ENCODE data around the gene CWC27.

The CWC27 gene

DNA sequence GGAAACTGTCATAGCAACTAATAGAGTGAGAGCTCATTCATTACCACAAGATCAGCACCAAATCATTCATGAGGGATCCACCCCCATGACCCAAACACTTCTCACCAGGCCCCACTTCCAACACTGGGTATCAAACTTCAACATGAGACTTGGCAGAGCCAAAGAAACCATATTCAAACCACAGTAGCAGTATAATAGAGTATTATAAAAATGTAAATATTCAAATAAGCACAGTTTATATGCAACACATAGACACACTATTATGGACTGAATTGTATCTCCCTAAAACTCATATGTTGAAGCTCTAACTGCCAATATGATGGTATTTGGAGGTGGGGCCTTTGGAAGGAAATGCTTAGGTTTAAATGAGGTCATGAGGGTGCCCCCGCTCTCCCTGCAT, 240.5 kb downstream of the CWC27 start:
- no peak for DNase-seq

GRCh38 chr5:65010841-65011240, 242.1 kb downstream of the CWC27 start:
- DNase-seq: no peak

GRCh38 chr5:65012301-65012892, 243.7 kb downstream of the CWC27 start:
- no peak for DNase-seq

DNA sequence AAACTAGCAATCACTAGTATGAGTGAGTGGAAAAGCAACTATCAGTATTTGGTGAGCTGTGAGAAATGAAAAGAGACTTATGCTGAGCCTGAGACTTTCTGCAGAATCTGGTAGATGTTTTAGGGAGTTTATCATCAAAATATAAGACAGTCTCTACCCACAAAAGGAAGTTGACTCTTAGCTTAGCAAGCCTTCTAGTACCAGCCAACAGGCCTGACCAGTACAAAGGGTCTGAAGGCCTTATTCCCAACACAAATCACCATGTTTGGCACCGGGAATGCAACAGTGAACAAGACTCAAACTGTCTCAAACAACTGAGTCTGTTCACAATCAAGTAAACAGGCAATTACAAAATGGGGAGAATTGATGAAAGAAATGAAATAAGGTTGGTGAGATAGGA, 244.4 kb downstream of the CWC27 start:
- no peak for DNase-seq

- DNase-seq: no peak
Measured at GRCh38 chr5:65014769-65015168, 246.0 kb downstream of the CWC27 start.

DNA sequence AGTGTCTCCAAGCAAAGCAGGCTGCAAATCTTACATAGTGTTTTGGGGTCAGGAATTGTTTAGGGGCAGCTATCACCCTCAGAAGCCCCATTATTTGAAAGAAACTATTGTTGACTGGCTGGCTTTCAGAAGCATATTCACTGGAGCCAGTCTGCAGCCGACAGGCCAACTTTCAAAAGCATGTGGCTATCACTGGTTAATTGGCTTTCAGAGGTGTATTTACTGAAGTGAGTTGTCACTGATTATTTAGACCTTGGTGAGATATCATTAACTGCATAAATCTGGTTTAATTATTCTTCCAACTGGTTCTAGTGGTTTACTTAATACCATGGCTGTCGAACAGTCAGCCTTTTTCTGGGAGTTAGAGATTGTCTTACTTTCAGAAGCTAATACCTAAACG, 247.0 kb downstream of the CWC27 start:
- DNase-seq: no peak

DNA sequence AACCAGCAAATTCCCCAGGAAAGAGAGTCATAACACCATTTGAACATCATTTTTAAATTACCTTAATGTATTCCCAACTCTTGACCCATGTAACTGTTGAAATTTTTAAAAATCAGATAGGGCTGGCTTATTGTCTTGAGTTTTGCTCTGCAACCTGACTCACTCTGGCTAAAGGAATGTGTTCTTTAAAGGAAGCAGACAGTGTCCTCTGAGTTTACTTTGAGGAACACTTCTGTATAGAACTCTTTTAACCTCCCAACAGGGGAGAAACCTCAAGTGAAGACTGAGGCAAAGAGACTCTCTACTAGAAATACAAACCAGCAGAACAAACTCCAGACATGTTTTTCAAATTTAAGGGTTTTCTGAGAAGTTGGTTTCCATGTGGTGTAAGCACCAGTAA, 248.9 kb downstream of the CWC27 start:
- DNase-seq: no peak

DNA sequence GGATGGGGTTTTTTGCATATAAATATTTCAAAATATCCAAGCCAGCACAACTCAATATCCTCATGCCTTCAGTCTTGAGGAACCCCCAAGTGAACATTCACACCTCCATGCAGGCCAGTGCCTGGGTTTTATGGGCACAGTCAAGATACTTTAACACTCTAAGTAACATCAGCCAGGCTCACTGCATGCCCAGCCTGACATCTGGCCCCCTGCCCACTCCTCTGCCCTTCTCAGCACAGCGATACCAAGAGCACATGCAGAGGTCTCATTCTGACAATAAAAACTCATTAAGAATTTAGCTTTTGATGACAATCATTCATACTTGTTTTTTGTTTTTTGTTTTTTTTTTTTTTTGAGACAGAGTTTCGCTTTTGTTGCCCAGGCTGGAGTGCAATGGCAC, 250.0 kb downstream of the CWC27 start:
- no peak for DNase-seq

GRCh38 chr5:65020492-65020891, 251.8 kb downstream of the CWC27 start:
- DNase-seq: no peak

GRCh38 chr5:65021527-65022226, 252.9 kb downstream of the CWC27 start:
- peak in 1 of 2 donors; percentile 24 for DNase-seq

GRCh38 chr5:65022932-65023331, 254.2 kb downstream of the CWC27 start:
- DNase-seq: no peak

DNA sequence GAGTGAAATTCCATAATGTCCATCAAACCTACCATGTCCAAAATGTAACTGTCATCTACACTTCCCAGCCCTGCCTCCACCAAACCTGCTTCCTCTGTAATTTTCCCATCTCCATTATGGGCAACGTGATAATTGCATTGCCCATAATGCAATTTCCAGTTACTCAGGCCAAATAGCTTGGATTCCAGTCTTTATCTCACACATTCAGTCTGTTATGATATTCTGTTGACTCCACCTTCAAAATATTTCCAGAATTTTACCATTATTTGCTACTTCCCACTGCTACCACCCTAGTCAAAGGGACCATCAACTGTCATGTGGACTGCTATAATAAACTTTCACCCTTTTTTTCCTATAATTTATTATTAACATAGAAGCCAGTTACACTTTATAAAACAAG, 256.0 kb downstream of the CWC27 start:
- DNase-seq: no peak

GRCh38 chr5:65026816-65027548, 258.3 kb downstream of the CWC27 start:
- DNase-seq: no peak

GRCh38 chr5:65029178-65029577, 260.4 kb downstream of the CWC27 start:
- DNase-seq: no peak

- no peak for DNase-seq
Measured at GRCh38 chr5:65030056-65030455, 261.3 kb downstream of the CWC27 start.

DNA sequence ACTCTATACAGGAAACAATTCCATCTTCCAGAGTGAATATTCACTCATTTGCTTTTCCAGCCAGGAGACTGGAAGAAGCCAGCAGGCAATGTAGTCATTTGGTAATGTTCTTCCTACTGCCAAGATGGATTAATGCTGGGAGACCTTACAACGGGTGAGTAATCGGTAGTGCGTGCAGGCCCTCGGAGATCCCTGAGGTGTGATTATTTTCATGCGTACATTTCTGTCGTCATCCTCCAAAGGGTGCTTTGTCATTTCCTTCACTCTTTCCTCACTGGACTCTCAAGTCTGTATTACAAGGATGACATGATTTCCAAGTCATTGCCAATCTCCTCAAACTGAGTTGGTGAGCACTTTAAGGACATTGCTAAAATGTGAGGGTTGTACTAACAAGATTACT, 263.5 kb downstream of the CWC27 start:
- no peak for DNase-seq

GRCh38 chr5:65034029-65034812, 265.5 kb downstream of the CWC27 start:
- DNase-seq: no peak

DNA sequence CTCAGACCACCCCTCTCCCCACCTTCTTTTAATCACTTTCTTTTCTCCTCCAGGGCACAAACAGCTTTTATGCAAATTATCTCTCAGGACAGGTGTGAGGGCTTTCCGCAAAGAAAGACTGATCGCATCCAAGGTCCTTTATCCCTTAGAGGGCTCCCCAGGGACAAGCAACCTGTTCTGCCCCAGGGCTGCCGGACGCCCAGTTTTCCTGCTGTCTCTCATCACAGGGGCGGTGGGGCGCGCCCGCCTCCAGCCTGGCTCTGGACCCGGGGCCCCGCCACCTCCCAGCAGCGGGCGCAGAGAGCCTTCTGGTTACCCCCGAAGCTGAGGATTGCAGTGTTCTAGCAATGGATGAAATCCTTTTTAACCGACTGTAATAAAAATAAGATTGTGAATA, 266.1 kb downstream of the CWC27 start:
- DNase-seq: no peak

GRCh38 chr5:65035211-65036206, 266.8 kb downstream of the CWC27 start:
- peak; percentile 86 to 91 for DNase-seq

GRCh38 chr5:65037831-65038815, 269.4 kb downstream of the CWC27 start:
- DNase-seq: peak; percentile 20 to 48

All from CD4-positive, alpha-beta T cell treated with Interleukin-4 for 1 hour (primary cell).